Peyer's patch (tissue), 4 donors: ENCODE measurements around the gene RGS19. TPM values are rescaled to one million over a fixed set of nuclear protein-coding genes. Genes with fewer than 3 reads are reported as not detected.

ENCODE experiments used
- DNase-seq, 3 donors: peaks; one replicate each; pipeline ENCODE4 v3.0.0-alpha.2; 2017 to 2019
- H3K27ac ChIP-seq, 4 donors: fragments of 200-600 bp; sonication (generic); one replicate each; pipeline ENCODE4 v1.5.1; 2016 to 2019
- H3K27me3 ChIP-seq, 2 donors: fragments of 200-600 bp; sonication (generic); one replicate each; pipeline ENCODE4 v1.5.1; 2019
- H3K36me3 ChIP-seq, 3 donors: fragments of 200-600 bp; sonication (generic); one replicate each; pipeline ENCODE4 v1.5.1; 2016 to 2019
- H3K4me1 ChIP-seq, 4 donors: fragments of 200-600 bp; sonication (generic); one replicate each; pipeline ENCODE4 v1.5.1; 2016 to 2019
- H3K4me3 ChIP-seq, 4 donors: fragments of 200-600 bp; sonication (generic); 1 replicate in 3 of 4; 2 replicates in 1 of 4; pipeline ENCODE4 v1.5.1; 2016 to 2019; ENCODE audit warnings: mild to moderate bottlenecking in 1 of 4
- H3K9me3 ChIP-seq, 4 donors: fragments of 200-600 bp; sonication (generic); one replicate each; pipeline ENCODE4 v1.5.1; 2016 to 2019; ENCODE audit warnings: mild to moderate bottlenecking in 1 of 4
- POLR2A ChIP-seq, 2 donors: fragments of 450-650 bp; IDR thresholded peaks; one replicate each; pipeline ENCODE4 v1.5.1; 2017; ENCODE audit warnings: antibody characterized with exemption in 2 of 2, mild to moderate bottlenecking in 2 of 2, moderate library complexity in 2 of 2
- total RNA-seq, 4 donors: library from RNA; depleted of rRNA; stranded (reverse); fragments of >200 nt; gene quantifications; one replicate each; pipeline ENCODE4 v1.1.0, GENCODE V29; 2016
- TF ChIP-seq, protein P1 (sequence below), 6 experiments: fragments of 450-650 bp in 4 of 6; fragments of 200-600 bp in 2 of 6; sonication (generic) in 1 of 6; IDR thresholded peaks; one replicate each; pipeline ENCODE4 v1.5.1; 2017 to 2019; ENCODE audit warnings: antibody characterized with exemption in 6 of 6, mild to moderate bottlenecking in 3 of 6, moderate library complexity in 1 of 6

RGS19 gene
- total RNA-seq, 4 donors from 2014 or later, result 3.3 to 39.6 (median 6.8) TPM

- Histone ChIP-seq H3K27me3 (peaks cover 0 to 18% of the 10 kb centered on the region in 2 donors), H3K4me3 (no peak overlapping the region), H3K27ac (no peak overlapping the region), H3K36me3 (no peaks in the 10 kb centered on the region), H3K4me1 (peaks cover 0 to 10% (median 4%) of the 10 kb centered on the region in 4 donors), H3K9me3 (no peaks in the 10 kb centered on the region)
- TF ChIP-seq POLR2A (IDR thresholded peaks at IDR 0.05), result no peak
- TF ChIP-seq, protein P1, sequence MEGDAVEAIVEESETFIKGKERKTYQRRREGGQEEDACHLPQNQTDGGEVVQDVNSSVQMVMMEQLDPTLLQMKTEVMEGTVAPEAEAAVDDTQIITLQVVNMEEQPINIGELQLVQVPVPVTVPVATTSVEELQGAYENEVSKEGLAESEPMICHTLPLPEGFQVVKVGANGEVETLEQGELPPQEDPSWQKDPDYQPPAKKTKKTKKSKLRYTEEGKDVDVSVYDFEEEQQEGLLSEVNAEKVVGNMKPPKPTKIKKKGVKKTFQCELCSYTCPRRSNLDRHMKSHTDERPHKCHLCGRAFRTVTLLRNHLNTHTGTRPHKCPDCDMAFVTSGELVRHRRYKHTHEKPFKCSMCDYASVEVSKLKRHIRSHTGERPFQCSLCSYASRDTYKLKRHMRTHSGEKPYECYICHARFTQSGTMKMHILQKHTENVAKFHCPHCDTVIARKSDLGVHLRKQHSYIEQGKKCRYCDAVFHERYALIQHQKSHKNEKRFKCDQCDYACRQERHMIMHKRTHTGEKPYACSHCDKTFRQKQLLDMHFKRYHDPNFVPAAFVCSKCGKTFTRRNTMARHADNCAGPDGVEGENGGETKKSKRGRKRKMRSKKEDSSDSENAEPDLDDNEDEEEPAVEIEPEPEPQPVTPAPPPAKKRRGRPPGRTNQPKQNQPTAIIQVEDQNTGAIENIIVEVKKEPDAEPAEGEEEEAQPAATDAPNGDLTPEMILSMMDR (IDR thresholded peaks at IDR 0.05), result no peak
- DNase-seq, result peak in 2 of 3 donors; percentile 12 to 38
These were observed 26.6 kb upstream of the RGS19 start for GRCh38 chr20:64105846-64106434.

GRCh38 chr20:64104667-64105451, 25.5 kb upstream of the RGS19 start:
- peak in 2 of 3 donors; percentile 13 to 36 for DNase-seq
- no peaks in the 10 kb centered on the region for H3K36me3 ChIP-seq
- H3K27me3 ChIP-seq, result peaks cover 0 to 19% of the 10 kb centered on the region in 2 donors

GRCh38 chr20:64103871-64104666, 24.8 kb upstream of the RGS19 start:
- DNase-seq, result peak in 2 of 3 donors; percentile 3 to 38

More at GRCh38 chr20:64104667-64105451, 25.5 kb upstream of the RGS19 start:
- Histone ChIP-seq H3K27ac (no peak overlapping the region), H3K9me3 (no peaks in the 10 kb centered on the region), H3K4me3 (no peak overlapping the region), H3K4me1 (peaks cover 0 to 20% (median 4%) of the 10 kb centered on the region in 4 donors)
- TF ChIP-seq, protein P1 (IDR thresholded peaks at IDR 0.05), result no peak
- TF ChIP-seq POLR2A (IDR thresholded peaks at IDR 0.05), result no peak

GRCh38 chr20:64102647-64103354, 23.5 kb upstream of the RGS19 start:
- no peak overlapping the region for H3K27ac ChIP-seq
- peaks cover 0 to 19% of the 10 kb centered on the region in 2 donors for H3K27me3 ChIP-seq
- no peak for DNase-seq
- TF ChIP-seq POLR2A (IDR thresholded peaks at IDR 0.05), result no peak
- TF ChIP-seq, protein P1 (IDR thresholded peaks at IDR 0.05), result no peak
- H3K4me1 ChIP-seq, result peaks cover 0 to 20% (median 4%) of the 10 kb centered on the region in 4 donors
- H3K36me3 ChIP-seq, result no peaks in the 10 kb centered on the region
- H3K4me3 ChIP-seq, result peak overlapping the region; percentile 39 to 58 (median 44)
- H3K9me3 ChIP-seq, result no peaks in the 10 kb centered on the region

More at GRCh38 chr20:64103871-64104666, 24.8 kb upstream of the RGS19 start:
- Histone ChIP-seq H3K36me3 (no peaks in the 10 kb centered on the region), H3K4me3 (no peak overlapping the region), H3K27me3 (peaks cover 0 to 19% of the 10 kb centered on the region in 2 donors), H3K9me3 (no peaks in the 10 kb centered on the region), H3K4me1 (peaks cover 0 to 20% (median 4%) of the 10 kb centered on the region in 4 donors), H3K27ac (no peak overlapping the region)
- TF ChIP-seq, protein P1 (IDR thresholded peaks at IDR 0.05), result no peak
- TF ChIP-seq POLR2A (IDR thresholded peaks at IDR 0.05), result no peak
